GM12872 (cell line): ENCODE results near the gene TMEM14A.

Source experiments
- TF ChIP-seq, protein P1 (sequence below): IDR thresholded peaks from 3 replicates; pipeline ENCODE4 v1.5.1; 2011; ENCODE audit warnings: low read depth, mild to moderate bottlenecking, low read length, moderate library complexity; ENCODE audit not compliant: insufficient read depth

TMEM14A gene

GRCh38 chr6:52704060-52704459 lies 33.1 kb downstream of the TMEM14A start:
- TF ChIP-seq, protein P1, sequence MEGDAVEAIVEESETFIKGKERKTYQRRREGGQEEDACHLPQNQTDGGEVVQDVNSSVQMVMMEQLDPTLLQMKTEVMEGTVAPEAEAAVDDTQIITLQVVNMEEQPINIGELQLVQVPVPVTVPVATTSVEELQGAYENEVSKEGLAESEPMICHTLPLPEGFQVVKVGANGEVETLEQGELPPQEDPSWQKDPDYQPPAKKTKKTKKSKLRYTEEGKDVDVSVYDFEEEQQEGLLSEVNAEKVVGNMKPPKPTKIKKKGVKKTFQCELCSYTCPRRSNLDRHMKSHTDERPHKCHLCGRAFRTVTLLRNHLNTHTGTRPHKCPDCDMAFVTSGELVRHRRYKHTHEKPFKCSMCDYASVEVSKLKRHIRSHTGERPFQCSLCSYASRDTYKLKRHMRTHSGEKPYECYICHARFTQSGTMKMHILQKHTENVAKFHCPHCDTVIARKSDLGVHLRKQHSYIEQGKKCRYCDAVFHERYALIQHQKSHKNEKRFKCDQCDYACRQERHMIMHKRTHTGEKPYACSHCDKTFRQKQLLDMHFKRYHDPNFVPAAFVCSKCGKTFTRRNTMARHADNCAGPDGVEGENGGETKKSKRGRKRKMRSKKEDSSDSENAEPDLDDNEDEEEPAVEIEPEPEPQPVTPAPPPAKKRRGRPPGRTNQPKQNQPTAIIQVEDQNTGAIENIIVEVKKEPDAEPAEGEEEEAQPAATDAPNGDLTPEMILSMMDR = no peak

- TF ChIP-seq, protein P1 = no peak
Observed at GRCh38 chr6:52706001-52706400, 35.1 kb downstream of the TMEM14A start.

- TF ChIP-seq, protein P1 = no peak
Observed at GRCh38 chr6:52707963-52708680, 37.2 kb downstream of the TMEM14A start.

- TF ChIP-seq, protein P1 = no peak
Observed at GRCh38 chr6:52712136-52712535, 41.2 kb downstream of the TMEM14A start.

DNA sequence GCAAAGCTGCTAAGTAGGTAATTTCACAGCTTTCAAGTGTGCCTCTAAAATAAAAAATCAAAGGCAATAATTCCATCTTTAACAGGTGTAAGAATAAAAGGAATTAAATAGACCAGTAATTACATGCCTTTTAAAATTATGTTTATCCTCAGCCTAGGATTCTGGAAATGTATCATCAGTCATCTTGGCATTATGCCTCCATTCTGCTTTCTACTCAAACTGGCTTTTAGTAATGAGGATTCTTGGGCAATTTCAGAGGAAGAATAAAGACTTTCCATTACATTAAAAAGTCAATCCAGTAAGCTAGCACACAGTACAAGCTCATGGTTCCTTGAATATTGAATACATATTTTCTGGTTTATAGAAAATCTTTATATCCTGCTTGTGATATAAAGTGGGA lies 47.6 kb downstream of the TMEM14A start:
- TF ChIP-seq, protein P1 = no peak

GRCh38 chr6:52720321-52720720 lies 49.4 kb downstream of the TMEM14A start:
- TF ChIP-seq, protein P1 = no peak

DNA sequence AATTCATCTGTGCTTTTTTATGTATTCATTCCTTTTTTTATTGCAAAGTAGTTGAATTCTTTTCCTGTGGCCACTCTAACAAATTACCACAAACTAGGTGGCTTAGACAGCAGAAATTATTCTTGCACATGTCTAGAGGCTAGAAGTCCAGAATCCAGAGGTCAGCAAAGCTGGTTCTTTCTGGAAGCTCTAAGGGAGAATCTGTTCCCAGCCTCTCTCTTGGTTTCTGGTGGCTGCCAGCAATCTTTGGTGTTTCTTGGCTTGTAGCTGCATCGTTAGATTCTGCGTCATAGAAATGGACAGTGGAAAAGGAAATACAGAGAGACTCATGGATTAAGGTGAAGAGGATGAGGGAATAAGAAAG lies 53.1 kb downstream of the TMEM14A start:
- TF ChIP-seq, protein P1 = no peak
